PC-9 (cell line): ENCODE data around the gene PCDHB11.

Source experiments
- CTCF ChIP-seq: fragments of 200-600 bp; sonication (generic); conservative IDR thresholded peaks from 2 replicates; pipeline ENCODE4 v1.6.1; 2017; ENCODE audit warnings: mixed run types, antibody characterized with exemption, mild to moderate bottlenecking, moderate library complexity
- EZH2 ChIP-seq: fragments of 200-600 bp; sonication (generic); IDR thresholded peaks from 2 replicates; pipeline ENCODE4 v1.8.0; 2017; ENCODE audit warnings: antibody characterized with exemption, low read depth

- TF ChIP-seq CTCF (peak; percentile 44), EZH2 (no peak)
Measured at GRCh38 chr5:141234109-141234667, 34.8 kb downstream of the PCDHB11 start.
